ENCODE data around the gene MVB12B. TPM values are rescaled to one million over a fixed set of nuclear protein-coding genes. Genes with fewer than 3 reads are reported as not detected.

Gene MVB12B
- total and polyA plus RNA-seq, 2 of the 8 experiments (the other 6 are each of a cell fraction or from before 2014, with no cell fraction given): 2.6 to 5.0 TPM

DNA sequence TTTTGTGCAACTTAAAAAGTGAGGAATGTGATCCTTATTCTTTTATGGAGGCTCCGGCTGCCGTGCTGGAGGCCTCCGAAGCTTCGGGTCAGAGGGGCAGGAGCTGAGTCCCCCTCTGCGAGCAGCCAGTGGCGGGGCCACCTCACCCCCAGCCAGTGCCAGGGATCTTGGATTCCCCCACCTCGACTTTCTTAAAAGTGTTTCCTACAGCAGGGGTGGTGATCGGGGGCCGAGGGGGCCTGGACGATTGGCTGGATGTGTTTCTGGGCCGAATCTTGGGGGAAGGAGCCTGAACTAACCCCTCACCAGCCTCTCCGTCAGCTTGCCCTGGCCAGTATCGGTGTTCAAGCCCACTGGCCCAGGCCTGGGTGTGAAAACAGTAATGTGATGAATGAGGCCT is 194.9 kb downstream of the MVB12B start:
- no peak overlapping the region for H3K56ac ChIP-seq (replicated peaks; ENCODE audit: insufficient read length, low read depth, low read length)
- H3K4ac ChIP-seq (replicated peaks; ENCODE audit: insufficient read length, low read depth, low read length): no peak overlapping the region
- H4K91ac ChIP-seq (replicated peaks; ENCODE audit: insufficient read length, low read length): peak overlapping the region; percentile 17
- H2BK12ac ChIP-seq (ENCODE audit: low read depth, low read length): no peak overlapping the region
- H3K18ac ChIP-seq (ENCODE audit: extremely low read depth, low read length): no peak overlapping the region
- no peak overlapping the region for H2BK5ac ChIP-seq (ENCODE audit: low read depth, low read length)
- H3K23ac ChIP-seq (ENCODE audit: insufficient read length): no peak overlapping the region
- no peak overlapping the region for H3K4me2 ChIP-seq (ENCODE audit: insufficient read depth in 1 of 2, low read depth in 2 of 2, low read length in 2 of 2)
- DNase-seq (ENCODE audit: low read depth in 1 of 2, low spot score in 2 of 2) (no peak), FAIRE-seq (no peak)
- H2AFZ ChIP-seq (ENCODE audit: low read length): no peak overlapping the region
- no peaks in the 10 kb centered on the region for H3K9me3 ChIP-seq (ENCODE audit: insufficient read depth in 2 of 2, low read depth in 1 of 2, low read length in 1 of 2)
- 87% methylated on average over 13 of the region's 13 CpGs; no CpG with 5 or more reads in 1 of the 2 experiments for WGBS, 2 experiments (ENCODE audit: extremely low coverage in 1 of 2, insufficient coverage in 1 of 2, insufficient read length in 1 of 2, insufficient replicate concordance in 2 of 2, low coverage in 1 of 2, low lambda C conversion rate in 2 of 2, missing lambda C conversion rate in 1 of 2)
- H2BK20ac ChIP-seq (ENCODE audit: low read length): no peak overlapping the region
- no peak overlapping the region for H2BK120ac ChIP-seq (replicated peaks; ENCODE audit: low read depth, low read length)
- H3K4me1 ChIP-seq (replicated peaks in 1 of 4; ENCODE audit: control insufficient read depth in 3 of 4, insufficient read depth in 4 of 4, low read length in 3 of 4): peaks cover 0 to 3% (median 1%) of the 10 kb centered on the region in 4 experiments; a peak in 5 of 7 replicates
- no peak overlapping the region for H2AK5ac ChIP-seq (ENCODE audit: low read depth, low read length)
- POLR2A ChIA-PET (ENCODE audit: partially characterized antibody): interaction anchor here (1.2 kb wide), 1 partner anchor 13 kb away, joined by 3 read pairs; no protein-coding TSS in a partner anchor
- no peak overlapping the region for H3K14ac ChIP-seq (ENCODE audit: insufficient read length)
- no peak overlapping the region for H4K8ac ChIP-seq (ENCODE audit: extremely low read depth, insufficient read depth, low read length)
- H3K9ac ChIP-seq (replicated peaks in 1 of 4; ENCODE audit: extremely low read depth in 1 of 4, low read depth in 3 of 4, low read length in 3 of 4): no peak overlapping the region
- no peaks in the 10 kb centered on the region for H3K23me2 ChIP-seq (ENCODE audit: low read depth, low read length)
- H3K79me1 ChIP-seq (ENCODE audit: low read depth, low read length): no peaks in the 10 kb centered on the region; the same call in 1 of the 2 replicates
- 0 out of 2 replicates have a peak overlapping the region, but pooled peaks have one; percentile 22 for H2BK15ac ChIP-seq (ENCODE audit: low read length)
- H3K36me3 ChIP-seq (ENCODE audit: control insufficient read depth in 2 of 4, insufficient read depth in 4 of 4, low read length in 3 of 4): no peaks in the 10 kb centered on the region
- H3K4me3 ChIP-seq (ENCODE audit: extremely low read depth in 1 of 4, insufficient read depth in 2 of 4, low read depth in 3 of 4, low read length in 4 of 4): no peak overlapping the region
- no peak overlapping the region for H4K5ac ChIP-seq (ENCODE audit: insufficient read length, low read depth, low read length)
- H4K20me1 ChIP-seq (replicated peaks in 1 of 2; ENCODE audit: control insufficient read depth in 1 of 2, insufficient read depth in 2 of 2, low read length in 2 of 2): no peaks in the 10 kb centered on the region
- peaks cover 0 to 5% (median 3%) of the 10 kb centered on the region in 4 experiments; a peak in 4 of 7 replicates for H3K27me3 ChIP-seq (replicated peaks in 1 of 4; ENCODE audit: control insufficient read depth in 3 of 4, extremely low read depth in 1 of 4, insufficient read depth in 3 of 4, low read length in 3 of 4)
- no peaks in the 10 kb centered on the region for H3K79me2 ChIP-seq (ENCODE audit: control insufficient read depth in 1 of 2, insufficient read depth in 2 of 2, low read length in 2 of 2)
- no peak overlapping the region for H3K27ac ChIP-seq (ENCODE audit: low read depth, low read length)
- CTCF ChIA-PET (ENCODE audit: partially characterized antibody): interaction anchor here (1.1 to 24.3 kb wide), 5 partner anchors 8 to 31 kb away, joined by 3 to 343 read pairs (median 11); no protein-coding TSS in a partner anchor
- TF ChIP-seq POLR2A (IDR thresholded peaks at IDR 0.05; ENCODE audit: control extremely low read depth in 1 of 2, low read depth in 2 of 2, low read length in 2 of 2) (no peak), TAF1 (IDR thresholded peaks at IDR 0.05; ENCODE audit: low read depth, low read length) (no peak), CHD1 (IDR thresholded peaks at IDR 0.05; ENCODE audit: low read depth, low read length) (no peak), YY1 (IDR thresholded peaks at IDR 0.05; ENCODE audit: low read depth, low read length) (no peak), TAF7 (optimal IDR thresholded peaks at IDR 0.05; ENCODE audit: borderline replicate concordance, low read depth, low read length) (no peak), CBX8 (IDR thresholded peaks at IDR 0.05; ENCODE audit: borderline replicate concordance, low read depth, low read length) (no peak), GABPA (IDR thresholded peaks at IDR 0.05; ENCODE audit: borderline replicate concordance, insufficient read depth, low read length) (no peak), RFX5 (IDR thresholded peaks at IDR 0.05; ENCODE audit: borderline replicate concordance, low read depth, low read length) (no peak), HDAC2 (IDR thresholded peaks at IDR 0.05; ENCODE audit: borderline replicate concordance in 1 of 2, low read depth in 2 of 2, low read length in 2 of 2) (no peak), BCL11A (IDR thresholded peaks at IDR 0.05; ENCODE audit: low read depth in 2 of 2, low read length in 2 of 2) (no peak), CEBPB (IDR thresholded peaks at IDR 0.05; ENCODE audit: low read depth, low read length) (no peak), CHD2 (IDR thresholded peaks at IDR 0.05; ENCODE audit: low read length) (no peak), SRF (IDR thresholded peaks at IDR 0.05; ENCODE audit: low read depth, low read length) (no peak)
- TF ChIP-seq, protein P1, sequence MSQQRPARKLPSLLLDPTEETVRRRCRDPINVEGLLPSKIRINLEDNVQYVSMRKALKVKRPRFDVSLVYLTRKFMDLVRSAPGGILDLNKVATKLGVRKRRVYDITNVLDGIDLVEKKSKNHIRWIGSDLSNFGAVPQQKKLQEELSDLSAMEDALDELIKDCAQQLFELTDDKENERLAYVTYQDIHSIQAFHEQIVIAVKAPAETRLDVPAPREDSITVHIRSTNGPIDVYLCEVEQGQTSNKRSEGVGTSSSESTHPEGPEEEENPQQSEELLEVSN (IDR thresholded peaks at IDR 0.05): no peak
